ENCODE results near the gene UBE3C.

DNA sequence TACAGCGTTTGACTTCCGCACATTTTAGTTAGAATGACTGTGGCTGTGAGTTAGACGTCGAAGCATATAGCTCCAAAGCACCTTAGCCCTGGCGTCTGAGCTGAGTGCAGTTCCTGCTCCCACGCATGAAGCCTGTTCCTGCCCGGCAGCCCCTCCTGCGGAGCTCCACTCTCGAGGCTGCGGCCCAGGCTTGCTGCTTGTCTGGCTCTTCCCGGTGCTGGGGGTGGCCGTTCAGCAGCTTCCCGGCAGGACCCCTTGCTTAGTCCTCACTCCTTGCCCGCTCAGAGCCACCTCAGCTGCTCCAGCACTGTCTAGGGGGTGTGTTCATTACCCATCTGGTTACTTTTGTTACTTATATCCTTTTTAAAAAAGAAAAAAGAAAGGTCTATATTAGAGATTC lies 109.9 kb downstream of the UBE3C start:
- no peak for TF ChIP-seq ZNF699 (CRISPR knock-in tag; IDR thresholded peaks at IDR 0.05; ENCODE audit: insufficient replicate concordance)
- no peak for TF ChIP-seq MTA2 (IDR thresholded peaks at IDR 0.05; ENCODE audit: low read depth)
- no peak for TF ChIP-seq ZFP1 (CRISPR knock-in tag; IDR thresholded peaks at IDR 0.05)
- no peak for TF ChIP-seq ETV6 (IDR thresholded peaks at IDR 0.05; ENCODE audit: borderline replicate concordance in 1 of 2, low read depth in 2 of 2, low read length in 1 of 2)
- no peak for TF ChIP-seq ETV6 (CRISPR knock-in tag; IDR thresholded peaks at IDR 0.05; ENCODE audit: borderline replicate concordance)

All from K562 (cell line).